Muscle layer of duodenum (tissue), 2 donors: Measurements from ENCODE around the gene OSM.

Source experiments
- H3K27ac ChIP-seq: one replicate; pipeline ENCODE4 v1.7.0; 2013; ENCODE audit warnings: mild to moderate bottlenecking, low read length
- H3K27me3 ChIP-seq: one replicate; pipeline ENCODE4 v1.7.0; 2013; ENCODE audit warnings: low read depth, mild to moderate bottlenecking, control low read depth, low read length
- H3K36me3 ChIP-seq, 2 donors: one replicate each; pipeline ENCODE4 v1.7.0; 2013; ENCODE audit warnings: low read length in 2 of 2, control low read depth in 1 of 2, mild to moderate bottlenecking in 1 of 2; ENCODE audit not compliant: insufficient read depth in 2 of 2, control insufficient read depth in 1 of 2
- H3K4me1 ChIP-seq, 2 donors: one replicate each; pipeline ENCODE4 v1.7.0; 2013; ENCODE audit warnings: low read length in 2 of 2, mild to moderate bottlenecking in 2 of 2, control low read depth in 1 of 2, moderate library complexity in 1 of 2; ENCODE audit not compliant: insufficient read depth in 2 of 2, control insufficient read depth in 1 of 2
- H3K4me3 ChIP-seq, 2 donors: one replicate each; pipeline ENCODE4 v1.7.0; 2013; ENCODE audit warnings: low read length in 2 of 2, low read depth in 1 of 2, mild to moderate bottlenecking in 1 of 2
- H3K9me3 ChIP-seq, 2 donors: one replicate each; pipeline ENCODE4 v1.7.0; 2013; ENCODE audit warnings: low read length in 2 of 2, control low read depth in 1 of 2, mild to moderate bottlenecking in 1 of 2; ENCODE audit not compliant: control insufficient read depth in 1 of 2
- donor health status: healthy.

Gene OSM

GRCh38 chr22:30296833-30297232, 30.2 kb upstream of the OSM start:
- peaks cover 60 to 77% of the 10 kb centered on the region in 2 donors for H3K36me3 ChIP-seq
- H3K27me3 ChIP-seq, result no peaks in the 10 kb centered on the region
- no peak overlapping the region for H3K27ac ChIP-seq
- no peaks in the 10 kb centered on the region for H3K9me3 ChIP-seq
- H3K4me3 ChIP-seq, result no peak overlapping the region
- H3K4me1 ChIP-seq, result peaks cover 5 to 17% of the 10 kb centered on the region in 2 donors

GRCh38 chr22:30296324-30296723, 29.7 kb upstream of the OSM start:
- peaks cover 58 to 74% of the 10 kb centered on the region in 2 donors for H3K36me3 ChIP-seq
- H3K4me1 ChIP-seq, result peaks cover under 1 to 12% of the 10 kb centered on the region in 2 donors
- H3K9me3 ChIP-seq, result no peaks in the 10 kb centered on the region
- no peak overlapping the region for H3K27ac ChIP-seq
- no peak overlapping the region for H3K4me3 ChIP-seq
- no peaks in the 10 kb centered on the region for H3K27me3 ChIP-seq

GRCh38 chr22:30295576-30295975, 28.9 kb upstream of the OSM start:
- no peaks in the 10 kb centered on the region for H3K9me3 ChIP-seq
- H3K27ac ChIP-seq, result no peak overlapping the region
- peaks cover 4 to 14% of the 10 kb centered on the region in 2 donors for H3K4me1 ChIP-seq
- H3K4me3 ChIP-seq, result no peak overlapping the region
- peaks cover 51 to 67% of the 10 kb centered on the region in 2 donors for H3K36me3 ChIP-seq
- H3K27me3 ChIP-seq, result no peaks in the 10 kb centered on the region

GRCh38 chr22:30294830-30295229, 28.2 kb upstream of the OSM start:
- H3K4me1 ChIP-seq, result peaks cover 11 to 21% of the 10 kb centered on the region in 2 donors
- no peak overlapping the region for H3K27ac ChIP-seq
- no peaks in the 10 kb centered on the region for H3K27me3 ChIP-seq
- H3K9me3 ChIP-seq, result no peaks in the 10 kb centered on the region
- peaks cover 49 to 60% of the 10 kb centered on the region in 2 donors for H3K36me3 ChIP-seq
- H3K4me3 ChIP-seq, result no peak overlapping the region

GRCh38 chr22:30294066-30294465, 27.4 kb upstream of the OSM start:
- H3K27ac ChIP-seq, result no peak overlapping the region
- H3K27me3 ChIP-seq, result no peaks in the 10 kb centered on the region
- peaks cover 11 to 22% of the 10 kb centered on the region in 2 donors for H3K4me1 ChIP-seq
- no peaks in the 10 kb centered on the region for H3K9me3 ChIP-seq
- no peak overlapping the region for H3K4me3 ChIP-seq
- H3K36me3 ChIP-seq, result peaks cover 46 to 60% of the 10 kb centered on the region in 2 donors

GRCh38 chr22:30293026-30293425, 26.4 kb upstream of the OSM start:
- H3K27ac ChIP-seq, result no peak overlapping the region
- no peaks in the 10 kb centered on the region for H3K27me3 ChIP-seq
- H3K9me3 ChIP-seq, result no peaks in the 10 kb centered on the region
- H3K4me3 ChIP-seq, result no peak overlapping the region
- peaks cover 17 to 26% of the 10 kb centered on the region in 2 donors for H3K4me1 ChIP-seq
- H3K36me3 ChIP-seq, result peaks cover 41 to 60% of the 10 kb centered on the region in 2 donors

- peaks cover 36 to 52% of the 10 kb centered on the region in 2 donors for H3K36me3 ChIP-seq
- H3K4me1 ChIP-seq, result peaks cover 19 to 30% of the 10 kb centered on the region in 2 donors
- no peaks in the 10 kb centered on the region for H3K27me3 ChIP-seq
- no peak overlapping the region for H3K4me3 ChIP-seq
- H3K27ac ChIP-seq, result peak overlapping the region; percentile 77
- H3K9me3 ChIP-seq, result no peaks in the 10 kb centered on the region
Observed at GRCh38 chr22:30292069-30292970, 25.7 kb upstream of the OSM start.

GRCh38 chr22:30291058-30291892, 24.6 kb upstream of the OSM start:
- Histone ChIP-seq H3K27ac (peak overlapping the region; percentile 77), H3K27me3 (no peaks in the 10 kb centered on the region), H3K4me3 (peak overlapping the region in 1 of 2 donors; percentile 89), H3K9me3 (no peaks in the 10 kb centered on the region), H3K36me3 (peaks cover 29 to 44% of the 10 kb centered on the region in 2 donors), H3K4me1 (peaks cover 19 to 30% of the 10 kb centered on the region in 2 donors)

GRCh38 chr22:30290342-30291057, 23.8 kb upstream of the OSM start:
- peak overlapping the region; percentile 77 for H3K27ac ChIP-seq
- peak overlapping the region; percentile 33 to 89 for H3K4me3 ChIP-seq
- peaks cover 19 to 30% of the 10 kb centered on the region in 2 donors for H3K4me1 ChIP-seq
- peaks cover 21 to 42% of the 10 kb centered on the region in 2 donors for H3K36me3 ChIP-seq
- no peaks in the 10 kb centered on the region for H3K27me3 ChIP-seq
- no peaks in the 10 kb centered on the region for H3K9me3 ChIP-seq

GRCh38 chr22:30289980-30290313, 23.3 kb upstream of the OSM start:
- Histone ChIP-seq H3K4me3 (peak overlapping the region; percentile 33 to 89), H3K27me3 (no peaks in the 10 kb centered on the region), H3K27ac (peak overlapping the region; percentile 77), H3K36me3 (peaks cover 16 to 42% of the 10 kb centered on the region in 2 donors), H3K9me3 (no peaks in the 10 kb centered on the region), H3K4me1 (peaks cover 19 to 30% of the 10 kb centered on the region in 2 donors)
